ENCODE measurements around the gene ADSS1.

- TF ChIP-seq, protein P1, sequence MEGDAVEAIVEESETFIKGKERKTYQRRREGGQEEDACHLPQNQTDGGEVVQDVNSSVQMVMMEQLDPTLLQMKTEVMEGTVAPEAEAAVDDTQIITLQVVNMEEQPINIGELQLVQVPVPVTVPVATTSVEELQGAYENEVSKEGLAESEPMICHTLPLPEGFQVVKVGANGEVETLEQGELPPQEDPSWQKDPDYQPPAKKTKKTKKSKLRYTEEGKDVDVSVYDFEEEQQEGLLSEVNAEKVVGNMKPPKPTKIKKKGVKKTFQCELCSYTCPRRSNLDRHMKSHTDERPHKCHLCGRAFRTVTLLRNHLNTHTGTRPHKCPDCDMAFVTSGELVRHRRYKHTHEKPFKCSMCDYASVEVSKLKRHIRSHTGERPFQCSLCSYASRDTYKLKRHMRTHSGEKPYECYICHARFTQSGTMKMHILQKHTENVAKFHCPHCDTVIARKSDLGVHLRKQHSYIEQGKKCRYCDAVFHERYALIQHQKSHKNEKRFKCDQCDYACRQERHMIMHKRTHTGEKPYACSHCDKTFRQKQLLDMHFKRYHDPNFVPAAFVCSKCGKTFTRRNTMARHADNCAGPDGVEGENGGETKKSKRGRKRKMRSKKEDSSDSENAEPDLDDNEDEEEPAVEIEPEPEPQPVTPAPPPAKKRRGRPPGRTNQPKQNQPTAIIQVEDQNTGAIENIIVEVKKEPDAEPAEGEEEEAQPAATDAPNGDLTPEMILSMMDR (IDR thresholded peaks at IDR 0.05) = no peak
- TF ChIP-seq STAT6 (CRISPR knock-in tag; conservative IDR thresholded peaks at IDR 0.05; ENCODE audit: low read depth) (no peak), ZBTB21 (CRISPR knock-in tag; IDR thresholded peaks at IDR 0.05; ENCODE audit: borderline replicate concordance) (no peak), HMGA2 (CRISPR knock-in tag; IDR thresholded peaks at IDR 0.05) (no peak), JAZF1 (CRISPR knock-in tag; IDR thresholded peaks at IDR 0.05) (no peak), ELF4 (CRISPR knock-in tag; IDR thresholded peaks at IDR 0.05; ENCODE audit: low read depth) (no peak), CBFB (CRISPR knock-in tag; IDR thresholded peaks at IDR 0.05; ENCODE audit: low read depth) (no peak), ZNF416 (CRISPR knock-in tag; IDR thresholded peaks at IDR 0.05) (no peak), ZNF138 (CRISPR knock-in tag; conservative IDR thresholded peaks at IDR 0.05) (no peak), ZNF263 (CRISPR knock-in tag; IDR thresholded peaks at IDR 0.05; ENCODE audit: low read depth) (no peak)
These were observed 23.0 kb downstream of the ADSS1 start for GRCh38 chr14:104746934-104747481.
